Mesodermal cell (in vitro differentiated cells): ENCODE measurements around the gene ZNF492. TPM values are rescaled to one million over a fixed set of nuclear protein-coding genes. Genes with fewer than 3 reads are reported as not detected.
"Not testable (repeated sequence)": the region's sequence is repeated elsewhere in the genome, so short reads cannot be mapped to it uniquely, and the experiment has no call there.

Experiments
- H3K27ac ChIP-seq: 2 replicates; pipeline ENCODE4 v1.7.0; 2013; ENCODE audit warnings: mild to moderate bottlenecking, low read depth, low read length, moderate library complexity; ENCODE audit not compliant: severe bottlenecking
- H3K36me3 ChIP-seq: 2 replicates; pipeline ENCODE4 v1.7.1; 2013; ENCODE audit warnings: mild to moderate bottlenecking, low read length, moderate library complexity; ENCODE audit not compliant: control insufficient read depth, insufficient read depth
- H3K4me1 ChIP-seq: one replicate; pipeline ENCODE4 v1.7.1; 2013; ENCODE audit warnings: mild to moderate bottlenecking, low read length; ENCODE audit not compliant: insufficient read depth, control insufficient read depth, poor library complexity, severe bottlenecking
- H3K4me3 ChIP-seq: 2 replicates; pipeline ENCODE4 v1.7.0; 2013; ENCODE audit warnings: low read length, control low read depth, mild to moderate bottlenecking; ENCODE audit not compliant: insufficient read depth, poor library complexity, severe bottlenecking; ENCODE audit errors: extremely low read depth
- H3K9me3 ChIP-seq: 2 replicates; pipeline ENCODE4 v1.7.1; 2013; ENCODE audit warnings: mild to moderate bottlenecking, low read length, moderate library complexity; ENCODE audit not compliant: control insufficient read depth
- WGBS, 2 experiments: methylation state at CpG; one replicate each; pipeline ENCODE4 v1.1.5; 2013; ENCODE audit warnings: missing lambda C conversion rate in 2 of 2; ENCODE audit not compliant: insufficient coverage in 2 of 2; 5-methylcytosine and 5-hydroxymethylcytosine counted together
- polyA plus RNA-seq, 2 experiments: library from polyadenylated mRNA; stranded (reverse); fragments of 50-300 nt; gene quantifications; one replicate each; pipeline ENCODE4 v1.2.3, GENCODE V29; 2013

Gene ZNF492
- not detected for polyA plus RNA-seq (2013, experiment 1 of 2)
- not detected for polyA plus RNA-seq (2013, experiment 2 of 2)

DNA sequence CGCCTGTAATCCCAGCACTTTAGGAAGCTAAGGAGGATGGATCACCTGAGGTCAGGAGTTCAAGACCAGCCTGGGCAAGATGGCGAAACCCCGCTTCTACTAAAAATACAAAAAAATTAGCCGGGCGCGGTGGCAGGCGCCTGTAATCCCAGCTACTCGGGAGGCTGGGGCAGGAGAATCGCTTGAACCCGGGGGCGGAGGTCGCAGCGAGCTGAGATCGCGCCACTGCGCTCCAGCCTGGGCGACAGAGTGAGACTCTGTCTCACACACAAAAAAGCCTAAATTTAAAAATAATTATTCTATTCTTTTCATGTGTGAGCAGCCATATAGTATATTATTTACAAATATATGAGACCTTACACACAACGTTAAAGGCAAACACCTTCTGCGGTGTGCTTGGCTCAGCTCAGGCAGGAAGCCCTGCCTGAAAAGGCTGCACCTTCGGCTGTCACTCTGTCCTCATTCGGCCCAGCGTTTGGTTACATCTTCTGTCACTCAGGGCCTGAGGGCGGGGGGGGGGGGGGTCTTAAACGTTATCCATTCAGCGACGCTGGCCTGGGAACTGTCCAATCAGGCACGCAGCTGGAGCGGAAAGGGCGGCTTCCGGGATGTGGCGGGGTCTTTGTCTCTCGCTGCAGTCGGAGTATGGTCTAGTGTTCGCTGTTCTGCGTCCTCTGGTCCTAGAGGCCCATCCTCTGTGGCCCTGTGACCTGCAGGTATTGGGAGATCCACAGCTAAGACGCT lies at the start of gene ZNF492:
Gene ZNF492 (plus strand): TSS at position 619 of the 744 bp plus-strand sequence. CDS start 19,076 bp downstream, outside the sequence.
- H3K27ac ChIP-seq, H3K4me1 ChIP-seq, H3K36me3 ChIP-seq, H3K4me3 ChIP-seq: not testable (repeated sequence)
- 74 to 82% methylated on average over 20 to 25 of the region's 36 CpGs for WGBS, 2 experiments
- H3K9me3 ChIP-seq = peaks cover 29% of the 10 kb centered on the region

DNA sequence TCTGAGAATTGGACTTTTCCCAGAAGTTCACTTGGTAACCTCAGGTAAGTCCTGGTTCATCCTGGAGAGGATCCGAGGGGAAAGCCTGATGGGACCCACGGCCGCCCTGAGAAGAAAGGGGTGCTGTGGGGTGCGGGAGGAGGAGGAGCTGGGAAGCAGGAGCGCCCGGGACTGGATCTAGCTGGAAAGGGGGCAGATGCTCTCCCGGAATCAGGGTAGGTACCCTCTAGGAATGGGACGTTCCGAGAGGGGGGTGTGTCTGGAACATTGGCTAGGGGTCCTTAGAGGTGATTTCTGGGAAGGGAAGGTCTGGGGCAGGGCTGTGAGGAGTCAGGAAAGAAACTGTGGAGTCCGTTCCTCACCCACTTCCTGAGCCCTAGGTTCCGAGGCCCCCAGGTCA lies 38.7 kb upstream of the ZNF492 start:
- H3K27ac ChIP-seq = no peak overlapping the region
- no peaks in the 10 kb centered on the region for H3K36me3 ChIP-seq
- H3K4me1 ChIP-seq = no peaks in the 10 kb centered on the region
- peaks cover 72% of the 10 kb centered on the region for H3K9me3 ChIP-seq
- H3K4me3 ChIP-seq = no peak overlapping the region
- 77 to 91% methylated on average over 6 to 10 of the region's 11 CpGs for WGBS, 2 experiments

DNA sequence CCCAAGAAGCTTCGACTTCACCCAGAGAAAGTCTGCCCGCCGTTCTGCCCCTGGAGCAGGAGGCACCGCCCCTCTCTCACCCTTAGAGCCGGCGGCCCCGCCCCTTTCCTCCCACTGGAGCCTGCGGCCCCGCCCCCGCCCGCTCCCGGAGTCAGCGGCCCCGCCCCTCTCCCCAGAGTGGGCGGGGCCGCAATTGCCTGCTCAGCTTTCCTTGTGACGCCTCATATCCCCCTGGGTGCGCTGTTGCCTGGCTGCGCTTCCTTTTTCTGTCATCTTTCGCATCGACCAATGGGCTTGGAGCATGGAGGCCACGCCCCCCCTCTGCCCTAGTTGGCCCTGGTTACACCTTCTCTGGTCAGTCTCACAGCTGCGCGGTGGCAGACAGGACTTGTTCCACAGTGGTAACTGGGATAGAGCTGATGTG lies 38.2 kb upstream of the ZNF492 start:
- Histone ChIP-seq H3K9me3 (peaks cover 76% of the 10 kb centered on the region), H3K27ac (no peak overlapping the region), H3K36me3 (no peaks in the 10 kb centered on the region), H3K4me1 (no peaks in the 10 kb centered on the region), H3K4me3 (no peak overlapping the region)
- WGBS, 2 experiments = 70 to 86% methylated on average over 14 to 24 of the region's 24 CpGs

DNA sequence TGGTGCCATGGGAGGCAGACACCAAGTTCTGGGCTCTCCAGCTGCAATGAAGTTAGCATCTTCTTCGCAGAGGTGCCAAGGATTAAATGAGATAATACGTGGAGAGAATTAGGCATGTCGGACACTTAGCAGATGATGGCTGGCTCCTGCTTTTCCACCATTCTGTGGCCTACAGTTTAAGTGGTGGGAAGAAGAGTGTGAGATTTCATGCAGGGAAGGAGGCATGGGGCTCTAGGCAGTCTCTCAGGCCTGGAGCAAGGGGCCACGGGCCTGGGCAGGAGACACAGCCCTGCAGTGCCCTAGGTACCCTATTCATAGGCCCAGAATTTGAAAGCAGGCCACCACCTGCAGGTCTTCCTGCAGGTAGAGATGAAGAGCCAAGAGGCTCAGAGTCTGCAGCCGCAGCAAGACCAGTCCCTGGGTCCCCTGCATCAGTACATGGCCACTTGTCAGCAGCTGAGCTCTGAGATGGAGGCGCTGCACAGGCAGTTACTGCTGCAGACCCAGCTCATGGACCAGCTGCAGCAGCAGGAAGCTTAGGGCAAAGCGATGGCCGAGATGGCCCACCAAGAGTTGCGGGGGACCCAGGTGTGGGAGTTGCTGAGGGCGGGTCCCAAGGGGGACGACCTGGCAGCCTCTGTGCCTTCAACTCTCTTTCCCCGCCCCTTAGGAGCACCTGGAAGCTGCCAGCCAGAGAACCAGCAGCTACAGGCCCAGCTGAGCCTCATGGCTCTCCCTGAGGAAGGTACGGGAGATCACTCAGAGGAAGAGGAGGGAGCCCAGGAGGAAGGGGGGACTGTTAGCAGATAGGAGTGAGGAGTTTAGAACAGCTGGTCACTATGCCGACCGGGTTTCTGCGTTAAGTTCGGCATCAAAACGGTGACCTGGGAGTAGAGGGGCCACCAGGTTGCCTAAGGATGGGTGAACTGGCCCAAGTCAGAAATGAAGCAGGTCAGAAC lies 33.2 kb upstream of the ZNF492 start:
- Histone ChIP-seq H3K4me3 (no peak overlapping the region), H3K4me1 (no peaks in the 10 kb centered on the region), H3K9me3 (peaks cover 93% of the 10 kb centered on the region), H3K36me3 (no peaks in the 10 kb centered on the region), H3K27ac (no peak overlapping the region)
- 82 to 83% methylated on average over 17 of the region's 18 CpGs for WGBS, 2 experiments

DNA sequence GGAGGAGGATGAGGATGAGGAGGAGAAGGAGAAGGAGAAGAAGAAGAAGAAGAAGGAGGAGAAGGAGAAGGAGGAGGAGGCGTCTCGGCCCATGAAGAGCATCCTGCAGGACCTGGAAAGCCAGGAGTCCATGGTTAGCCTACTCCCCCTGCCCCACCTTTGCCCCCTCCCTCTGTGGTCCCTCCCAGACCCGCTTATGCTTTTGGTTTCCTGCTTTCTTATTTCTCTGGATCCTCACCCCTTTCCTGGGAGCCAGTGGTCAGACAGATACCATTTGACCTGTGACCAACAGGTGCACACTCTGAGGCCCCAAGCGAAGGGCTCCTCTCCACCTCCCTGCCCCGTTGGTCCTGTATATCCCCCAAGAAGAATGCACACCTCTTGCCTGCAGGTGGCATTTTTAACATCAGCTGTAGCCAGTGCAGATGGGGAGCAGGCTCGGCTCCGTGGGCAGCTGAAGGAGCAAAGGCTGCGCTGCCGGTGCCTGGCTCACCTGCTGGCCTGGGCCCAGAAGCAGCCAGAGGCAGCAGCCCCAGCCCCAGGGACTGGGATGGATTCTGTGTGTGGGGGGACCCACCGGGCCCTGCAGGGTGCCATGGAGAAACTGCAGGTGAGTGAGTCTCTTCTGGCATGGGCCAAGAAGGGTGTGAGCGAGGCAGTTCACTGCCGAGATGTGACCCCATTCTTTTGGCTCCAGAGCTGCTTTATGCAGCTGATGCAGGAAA lies 32.1 kb upstream of the ZNF492 start:
- 71 to 81% methylated on average over 10 to 11 of the region's 12 CpGs for whole genome bisulfite sequencing, 2 experiments
- Histone ChIP-seq H3K4me3 (no peak overlapping the region), H3K27ac (no peak overlapping the region), H3K9me3 (peaks cover 93% of the 10 kb centered on the region), H3K4me1 (no peaks in the 10 kb centered on the region), H3K36me3 (no peaks in the 10 kb centered on the region)

DNA sequence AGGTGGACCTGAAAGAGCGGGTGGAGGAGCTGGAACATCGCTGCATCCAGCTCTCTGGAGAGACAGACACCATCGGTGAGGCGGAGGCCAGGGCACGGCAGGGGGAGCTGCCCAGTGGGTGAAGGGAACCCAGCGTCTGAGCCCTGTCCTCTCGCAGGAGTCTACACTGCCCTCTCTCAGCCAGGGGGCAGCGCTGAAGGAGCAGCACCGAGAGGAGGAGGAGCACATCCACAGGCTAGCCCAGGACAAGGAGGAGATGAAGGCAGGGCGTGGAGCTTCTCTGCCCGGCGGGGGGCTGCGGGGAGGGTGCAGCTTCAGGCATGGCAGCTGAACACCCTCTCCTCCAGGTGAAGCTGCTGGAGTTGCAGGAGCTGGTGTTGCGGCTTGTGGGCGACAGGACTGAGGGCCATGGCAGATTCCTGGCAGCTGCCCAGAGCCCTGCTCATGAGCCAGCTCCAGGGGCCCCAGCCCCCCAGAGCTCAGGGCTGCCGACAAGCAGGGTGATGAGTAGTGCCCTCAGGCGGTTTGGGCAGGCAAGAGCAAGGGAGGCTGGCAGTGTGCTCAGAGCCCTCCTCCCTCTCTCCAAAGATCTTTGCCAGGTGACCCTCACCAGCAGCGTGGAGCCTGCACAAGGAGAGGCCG lies 31.4 kb upstream of the ZNF492 start:
- Histone ChIP-seq H3K9me3 (peaks cover 93% of the 10 kb centered on the region), H3K4me3 (no peak overlapping the region), H3K36me3 (no peaks in the 10 kb centered on the region)

DNA sequence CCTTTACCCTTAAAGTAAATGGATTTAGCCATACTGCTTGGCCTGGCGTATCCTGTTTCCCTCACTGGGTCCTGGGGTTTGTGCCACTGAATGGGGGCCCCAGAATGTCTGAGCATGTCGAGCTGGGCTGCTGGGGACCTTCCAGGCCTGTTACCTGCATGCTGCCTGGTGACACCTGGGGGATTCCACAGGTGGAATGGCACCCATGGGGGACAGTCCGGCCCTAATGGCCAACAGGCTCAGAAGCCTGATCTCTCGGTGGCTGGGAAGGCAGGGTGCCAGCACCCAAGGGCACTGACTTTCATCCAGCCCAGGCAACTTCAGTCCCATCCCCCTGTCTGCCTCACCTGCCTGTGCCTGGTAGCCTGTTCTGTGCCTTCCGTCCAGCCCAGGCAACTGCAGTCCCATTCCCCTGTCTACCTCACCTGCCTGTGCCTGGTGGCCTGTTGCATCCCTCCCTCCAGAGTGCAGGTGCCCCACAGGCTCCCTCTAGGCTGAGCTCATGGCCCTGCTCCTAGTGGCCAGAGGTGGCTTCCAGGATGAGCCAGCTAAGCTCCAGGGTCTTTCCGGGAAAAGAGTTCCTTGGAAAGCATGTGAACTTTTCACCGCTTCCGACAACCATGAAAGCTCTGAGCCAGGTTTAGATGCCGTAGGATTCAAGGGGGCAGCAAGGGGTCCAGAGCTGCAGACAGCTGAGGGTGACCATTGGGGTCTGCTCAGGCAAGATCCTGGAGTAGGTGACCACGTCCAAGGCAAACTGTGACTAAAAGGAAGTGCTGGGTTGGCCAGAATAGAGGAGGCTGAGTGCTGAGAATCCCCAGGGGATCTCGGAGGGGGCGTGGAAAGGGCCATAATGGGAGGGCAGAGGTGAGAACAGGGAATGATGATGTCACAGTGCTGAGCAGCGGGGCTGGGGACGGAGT lies 30.3 kb upstream of the ZNF492 start:
- Histone ChIP-seq H3K4me1 (no peaks in the 10 kb centered on the region), H3K27ac (no peak overlapping the region), H3K4me3 (no peak overlapping the region), H3K36me3 (no peaks in the 10 kb centered on the region), H3K9me3 (peaks cover 95% of the 10 kb centered on the region)
- WGBS, 2 experiments = 73 to 81% methylated on average over 12 of the region's 14 CpGs

More for the DNA sequence above, 31.4 kb upstream of the ZNF492 start:
- 78 to 85% methylated on average over 9 to 18 of the region's 19 CpGs for WGBS, 2 experiments
- no peaks in the 10 kb centered on the region for H3K4me1 ChIP-seq
- H3K27ac ChIP-seq = no peak overlapping the region

DNA sequence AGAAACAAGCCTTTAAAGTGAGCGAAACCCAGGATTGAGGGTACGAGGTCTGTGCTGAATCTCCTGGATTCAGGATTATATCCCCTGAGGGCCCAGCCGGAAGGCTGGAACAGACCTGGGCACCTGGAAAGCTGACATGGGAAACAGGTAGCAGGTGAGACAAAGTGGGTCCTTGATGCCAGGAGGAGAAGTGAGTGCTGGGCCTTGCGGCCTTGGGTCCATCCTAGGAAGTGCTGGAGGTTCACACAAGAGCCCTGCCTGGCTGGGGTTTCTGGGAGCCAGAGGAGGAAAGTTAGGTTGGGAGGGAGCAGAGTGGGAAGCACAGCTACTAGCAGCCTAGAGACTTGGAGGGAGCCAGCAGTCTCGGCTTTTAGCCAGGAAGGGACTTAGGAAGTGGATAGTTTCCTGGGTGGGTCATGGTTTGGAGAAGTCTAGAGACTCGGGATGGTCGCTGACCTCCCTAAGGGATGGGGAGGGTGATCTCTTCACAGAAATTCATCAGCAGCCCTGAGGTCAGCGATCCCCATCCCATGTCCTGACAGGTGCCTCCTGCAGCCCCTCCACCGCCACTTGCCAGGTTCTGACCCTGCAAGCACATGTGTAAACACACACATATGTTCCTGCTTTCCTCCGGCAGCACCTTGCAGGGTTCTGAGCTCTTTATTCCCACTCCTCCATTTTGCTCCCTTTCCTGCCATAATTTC lies 29.4 kb upstream of the ZNF492 start:
- Histone ChIP-seq H3K27ac (no peak overlapping the region), H3K4me3 (no peak overlapping the region), H3K36me3 (no peaks in the 10 kb centered on the region), H3K9me3 (peaks cover 95% of the 10 kb centered on the region), H3K4me1 (no peaks in the 10 kb centered on the region)
- 68 to 85% methylated on average over 6 to 7 of the region's 10 CpGs for WGBS, 2 experiments
